ENCODE measurements around the gene HDAC10.

HDAC10 gene

GRCh38 chr22:50296658-50297490 is 45.8 kb upstream of the HDAC10 start:
- TF ChIP-seq PAX5 (IDR thresholded peaks at IDR 0.05; ENCODE audit: insufficient read depth, low read length, severe bottlenecking), result no peak
- TF ChIP-seq TAF1 (IDR thresholded peaks at IDR 0.05; ENCODE audit: low read depth, low read length), result no peak
- no peak for TF ChIP-seq POLR2AphosphoS5 (IDR thresholded peaks at IDR 0.05; ENCODE audit: low read depth, low read length)
- TF ChIP-seq SPI1 (IDR thresholded peaks at IDR 0.05; ENCODE audit: low read depth, low read length), result no peak
- TF ChIP-seq POU2F2 (IDR thresholded peaks at IDR 0.05; ENCODE audit: low read depth, low read length), result no peak
- TF ChIP-seq POLR2A (IDR thresholded peaks at IDR 0.05; ENCODE audit: low read depth, low read length), result no peak
- DNase-seq (ENCODE audit: insufficient read length, low spot score), result no peak
- no peak for FAIRE-seq

- no peak for TF ChIP-seq TAF1 (IDR thresholded peaks at IDR 0.05; ENCODE audit: low read depth, low read length)
- no peak for TF ChIP-seq POLR2A (IDR thresholded peaks at IDR 0.05; ENCODE audit: low read depth, low read length)
- no peak for TF ChIP-seq SPI1 (IDR thresholded peaks at IDR 0.05; ENCODE audit: low read depth, low read length)
- FAIRE-seq (peak; percentile 57), DNase-seq (ENCODE audit: insufficient read length, low spot score) (no peak)
These were observed 43.2 kb upstream of the HDAC10 start for GRCh38 chr22:50294319-50294656.

DNA sequence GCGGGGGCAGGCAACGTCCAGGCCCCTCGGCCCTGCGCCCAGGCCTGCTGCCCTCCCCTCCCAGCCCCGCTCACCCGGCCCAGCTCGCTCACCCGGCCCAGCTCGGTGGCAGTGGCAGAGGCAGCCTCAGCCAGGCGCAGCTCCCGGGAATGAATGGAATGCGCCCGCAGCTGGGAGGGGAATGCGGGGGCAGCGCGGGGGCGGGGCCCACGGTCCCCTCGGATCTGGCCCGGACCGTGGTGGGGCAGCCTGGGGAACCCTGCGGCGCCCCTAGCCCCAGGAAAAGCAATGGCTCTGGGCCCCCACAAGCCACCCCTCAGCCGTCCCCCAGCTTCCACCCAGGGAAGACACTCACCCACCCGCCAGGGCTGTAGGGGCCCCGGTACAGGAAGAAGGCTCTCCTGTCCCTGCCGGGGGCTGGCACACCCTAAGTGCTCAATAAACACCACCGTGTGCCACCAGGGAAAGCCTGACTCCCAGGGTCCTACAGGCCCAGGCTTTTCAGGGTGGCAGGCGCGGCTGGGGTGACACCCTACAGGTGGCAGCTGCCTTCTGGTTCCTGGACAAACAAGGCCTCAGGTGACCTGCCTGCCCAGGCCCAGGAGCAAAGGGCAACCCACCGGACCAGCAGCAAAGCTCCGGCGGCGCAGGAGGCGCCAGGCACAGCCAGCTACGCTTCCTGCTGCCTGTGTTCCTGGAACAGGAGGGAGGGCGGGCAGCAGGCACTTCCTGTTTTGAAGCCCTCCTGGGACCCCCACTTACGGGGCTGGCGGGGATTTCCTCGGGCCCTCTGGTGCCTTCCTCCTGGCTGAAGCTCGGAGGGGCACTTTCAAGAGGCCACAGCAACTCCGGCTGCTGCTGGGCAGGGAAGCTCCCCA is 42.6 kb upstream of the HDAC10 start:
- FAIRE-seq (no peak), DNase-seq (ENCODE audit: insufficient read length, low spot score) (no peak)
- TF ChIP-seq TAF1 (IDR thresholded peaks at IDR 0.05; ENCODE audit: low read depth, low read length), result no peak
- TF ChIP-seq SPI1 (IDR thresholded peaks at IDR 0.05; ENCODE audit: low read depth, low read length), result peak; percentile 64

DNA sequence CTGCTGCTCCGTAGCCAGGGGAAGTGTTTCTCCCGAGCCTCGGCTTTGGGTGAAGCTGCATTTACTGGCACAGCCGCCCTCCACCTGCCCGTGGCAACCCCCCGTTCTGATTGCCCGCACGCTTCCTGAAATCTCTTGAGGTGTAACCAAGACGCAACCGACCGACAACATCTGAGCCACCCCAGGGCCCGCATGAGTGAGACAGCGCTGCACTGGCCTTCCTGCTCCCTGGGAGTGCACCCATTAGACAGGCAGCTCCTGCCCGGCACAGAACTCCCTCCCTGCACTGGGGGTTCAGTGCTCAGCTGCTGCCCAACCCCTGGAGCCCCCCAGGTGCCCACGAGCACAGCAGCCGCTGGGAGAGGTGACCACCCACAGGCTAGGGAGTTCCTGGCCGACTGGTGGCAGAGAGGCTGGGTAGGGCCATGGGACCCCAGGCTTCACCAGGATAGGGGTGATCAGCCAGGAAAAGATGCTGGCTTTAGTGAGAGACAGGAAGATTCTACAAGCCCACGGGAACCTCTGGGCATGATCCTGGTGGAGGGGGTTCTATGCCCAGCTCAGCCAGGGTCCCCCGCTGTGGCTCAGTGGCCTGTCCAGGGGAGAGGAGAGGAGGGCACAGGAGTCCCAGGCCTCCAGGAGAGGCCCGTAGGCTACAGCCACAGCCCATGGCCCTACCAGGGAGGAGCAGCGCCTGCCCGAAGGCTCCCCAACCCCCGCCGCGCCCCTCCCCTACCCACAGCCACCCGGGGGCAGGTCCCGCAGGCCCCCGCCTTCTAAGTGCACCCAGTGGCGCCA is 41.8 kb upstream of the HDAC10 start:
- FAIRE-seq, result peak; percentile 91
- TF ChIP-seq PAX5 (IDR thresholded peaks at IDR 0.05; ENCODE audit: insufficient read depth, low read length, severe bottlenecking) (no peak), POU2F2 (IDR thresholded peaks at IDR 0.05; ENCODE audit: low read depth, low read length) (no peak), POLR2A (IDR thresholded peaks at IDR 0.05; ENCODE audit: low read depth, low read length) (no peak), POLR2AphosphoS5 (IDR thresholded peaks at IDR 0.05; ENCODE audit: low read depth, low read length) (no peak), SPI1 (IDR thresholded peaks at IDR 0.05; ENCODE audit: low read depth, low read length) (no peak), TAF1 (IDR thresholded peaks at IDR 0.05; ENCODE audit: low read depth, low read length) (no peak)
- no peak for DNase-seq (ENCODE audit: insufficient read length, low spot score)

GRCh38 chr22:50289942-50290630 is 39.0 kb upstream of the HDAC10 start:
- TF ChIP-seq SPI1 (IDR thresholded peaks at IDR 0.05; ENCODE audit: low read depth, low read length) (no peak), PAX5 (IDR thresholded peaks at IDR 0.05; ENCODE audit: insufficient read depth, low read length, severe bottlenecking) (no peak), POLR2AphosphoS5 (IDR thresholded peaks at IDR 0.05; ENCODE audit: low read depth, low read length) (no peak), TAF1 (IDR thresholded peaks at IDR 0.05; ENCODE audit: low read depth, low read length) (no peak), POU2F2 (IDR thresholded peaks at IDR 0.05; ENCODE audit: low read depth, low read length) (no peak), POLR2A (IDR thresholded peaks at IDR 0.05; ENCODE audit: low read depth, low read length) (no peak)
- DNase-seq (ENCODE audit: insufficient read length, low spot score), result no peak
- no peak for FAIRE-seq

GRCh38 chr22:50289151-50289941 is 38.3 kb upstream of the HDAC10 start:
- DNase-seq (ENCODE audit: insufficient read length, low spot score), result no peak
- TF ChIP-seq SPI1 (IDR thresholded peaks at IDR 0.05; ENCODE audit: low read depth, low read length), result no peak
- no peak for TF ChIP-seq POU2F2 (IDR thresholded peaks at IDR 0.05; ENCODE audit: low read depth, low read length)
- TF ChIP-seq POLR2A (IDR thresholded peaks at IDR 0.05; ENCODE audit: low read depth, low read length), result no peak
- TF ChIP-seq TAF1 (IDR thresholded peaks at IDR 0.05; ENCODE audit: low read depth, low read length), result no peak
- no peak for TF ChIP-seq PAX5 (IDR thresholded peaks at IDR 0.05; ENCODE audit: insufficient read depth, low read length, severe bottlenecking)
- TF ChIP-seq POLR2AphosphoS5 (IDR thresholded peaks at IDR 0.05; ENCODE audit: low read depth, low read length), result no peak
- FAIRE-seq, result no peak

GRCh38 chr22:50287731-50288130 is 36.7 kb upstream of the HDAC10 start:
- DNase-seq (ENCODE audit: insufficient read length, low spot score) (no peak), FAIRE-seq (no peak)
- TF ChIP-seq POU2F2 (IDR thresholded peaks at IDR 0.05; ENCODE audit: low read depth, low read length) (no peak), POLR2A (IDR thresholded peaks at IDR 0.05; ENCODE audit: low read depth, low read length) (no peak), TAF1 (IDR thresholded peaks at IDR 0.05; ENCODE audit: low read depth, low read length) (no peak), PAX5 (IDR thresholded peaks at IDR 0.05; ENCODE audit: insufficient read depth, low read length, severe bottlenecking) (no peak), POLR2AphosphoS5 (IDR thresholded peaks at IDR 0.05; ENCODE audit: low read depth, low read length) (no peak), SPI1 (IDR thresholded peaks at IDR 0.05; ENCODE audit: low read depth, low read length) (no peak)

DNA sequence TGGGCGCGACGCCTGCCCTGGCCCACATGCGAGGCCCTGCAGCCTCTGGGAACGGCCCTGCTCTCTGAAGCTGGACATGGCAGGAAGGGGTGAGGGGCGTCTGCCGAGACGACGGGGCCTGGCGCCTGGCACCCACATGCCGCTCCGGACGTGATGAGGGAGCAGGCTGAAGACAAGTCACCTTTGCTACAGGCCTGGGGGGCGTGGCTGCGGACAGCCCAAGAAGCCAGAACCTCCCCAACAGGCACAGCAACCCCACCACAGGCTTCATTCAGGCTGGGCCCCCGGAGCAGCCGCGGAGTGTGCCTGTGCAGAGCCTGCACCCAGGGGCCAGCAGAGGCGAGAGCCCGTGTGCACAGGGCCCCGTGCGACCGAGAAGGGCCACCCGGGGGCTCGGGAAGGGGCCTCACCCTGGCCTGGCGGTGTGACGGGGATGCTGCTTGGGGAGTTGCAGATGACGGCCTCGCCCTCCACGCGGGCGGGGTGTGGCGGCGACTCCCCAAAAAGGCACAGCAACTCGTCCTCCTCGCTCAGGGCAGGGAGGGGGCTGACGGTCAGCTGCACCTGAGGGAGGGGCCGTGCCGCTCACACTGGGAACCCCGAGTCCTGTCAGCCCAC is 35.7 kb upstream of the HDAC10 start:
- DNase-seq (ENCODE audit: insufficient read length, low spot score) (no peak), FAIRE-seq (no peak)
- no peak for TF ChIP-seq SPI1 (IDR thresholded peaks at IDR 0.05; ENCODE audit: low read depth, low read length)
- no peak for TF ChIP-seq POLR2A (IDR thresholded peaks at IDR 0.05; ENCODE audit: low read depth, low read length)
- no peak for TF ChIP-seq POU2F2 (IDR thresholded peaks at IDR 0.05; ENCODE audit: low read depth, low read length)
- no peak for TF ChIP-seq PAX5 (IDR thresholded peaks at IDR 0.05; ENCODE audit: insufficient read depth, low read length, severe bottlenecking)
- TF ChIP-seq TAF1 (IDR thresholded peaks at IDR 0.05; ENCODE audit: low read depth, low read length), result no peak
- no peak for TF ChIP-seq POLR2AphosphoS5 (IDR thresholded peaks at IDR 0.05; ENCODE audit: low read depth, low read length)
